BLaER1 (cell line): ENCODE results near the gene OS9.

ENCODE experiments used
- H3K27ac ChIP-seq: shearing (Covaris generic); formaldehyde crosslinking; 2 replicates; pipeline ENCODE4 v1.8.1; 2022
- H3K27me3 ChIP-seq: shearing (Covaris generic); formaldehyde crosslinking; 2 replicates; pipeline ENCODE4 v1.8.1; 2022
- H3K36me3 ChIP-seq: shearing (Covaris generic); formaldehyde crosslinking; 2 replicates; pipeline ENCODE4 v1.8.1; 2022
- H3K4me1 ChIP-seq: shearing (Covaris generic); formaldehyde crosslinking; 2 replicates; pipeline ENCODE4 v1.8.1; 2022
- H3K4me2 ChIP-seq: shearing (Covaris generic); formaldehyde crosslinking; 2 replicates; pipeline ENCODE4 v1.8.1; 2022
- H3K4me3 ChIP-seq: shearing (Covaris generic); formaldehyde crosslinking; 2 replicates; pipeline ENCODE4 v1.8.1; 2022
- H3K9ac ChIP-seq: shearing (Covaris generic); formaldehyde crosslinking; 2 replicates; pipeline ENCODE4 v1.8.1; 2022
- H3K9me3 ChIP-seq: shearing (Covaris generic); formaldehyde crosslinking; 2 replicates; pipeline ENCODE4 v1.8.1; 2022
- H4K20me1 ChIP-seq: shearing (Covaris generic); formaldehyde crosslinking; 2 replicates; pipeline ENCODE4 v1.8.1; 2022
- Cebpa-rat ChIP-seq: shearing (Covaris generic); IDR thresholded peaks from 2 replicates; pipeline ENCODE4 v1.8.1; 2022

The OS9 gene

GRCh38 chr12:57758552-57759359 is 64.8 kb downstream of the OS9 start:
- Histone ChIP-seq H3K9ac (no peak overlapping the region), H3K4me1 (peaks cover 26% of the 10 kb centered on the region), H3K27ac (no peak overlapping the region), H3K4me2 (no peak overlapping the region), H3K4me3 (no peak overlapping the region), H3K27me3 (peaks cover 86% of the 10 kb centered on the region), H4K20me1 (peaks cover 74% of the 10 kb centered on the region), H3K9me3 (no peaks in the 10 kb centered on the region), H3K36me3 (peaks cover 12% of the 10 kb centered on the region; the same call in 1 of the 2 replicates)
- TF ChIP-seq Cebpa-rat, result no peak

GRCh38 chr12:57759360-57759980 is 65.5 kb downstream of the OS9 start:
- H3K4me3 ChIP-seq, result no peak overlapping the region
- H3K4me1 ChIP-seq, result peaks cover 19% of the 10 kb centered on the region
- TF ChIP-seq Cebpa-rat, result no peak
- peaks cover 80% of the 10 kb centered on the region for H4K20me1 ChIP-seq
- H3K27me3 ChIP-seq, result peaks cover 86% of the 10 kb centered on the region
- H3K9ac ChIP-seq, result no peak overlapping the region
- no peaks in the 10 kb centered on the region for H3K9me3 ChIP-seq
- no peak overlapping the region for H3K4me2 ChIP-seq
- no peak overlapping the region for H3K27ac ChIP-seq
- peaks cover 12% of the 10 kb centered on the region; the same call in 1 of the 2 replicates for H3K36me3 ChIP-seq

GRCh38 chr12:57760347-57760982 is 66.5 kb downstream of the OS9 start:
- Histone ChIP-seq H3K27me3 (peaks cover 86% of the 10 kb centered on the region), H3K9ac (no peak overlapping the region), H3K4me3 (no peak overlapping the region), H3K4me1 (peaks cover 25% of the 10 kb centered on the region), H3K9me3 (no peaks in the 10 kb centered on the region; the same call in 1 of the 2 replicates), H3K36me3 (peaks cover 12% of the 10 kb centered on the region; the same call in 1 of the 2 replicates), H3K4me2 (no peak overlapping the region), H3K27ac (no peak overlapping the region), H4K20me1 (peaks cover 89% of the 10 kb centered on the region)
- no peak for TF ChIP-seq Cebpa-rat

- Histone ChIP-seq H3K9me3 (no peaks in the 10 kb centered on the region; the same call in 1 of the 2 replicates), H3K9ac (no peak overlapping the region), H3K4me3 (no peak overlapping the region), H3K4me2 (no peak overlapping the region), H3K36me3 (peaks cover 12% of the 10 kb centered on the region; the same call in 1 of the 2 replicates), H3K27ac (no peak overlapping the region), H4K20me1 (peaks cover 89% of the 10 kb centered on the region), H3K4me1 (peaks cover 17% of the 10 kb centered on the region), H3K27me3 (peaks cover 86% of the 10 kb centered on the region)
- no peak for TF ChIP-seq Cebpa-rat
These were observed 67.6 kb downstream of the OS9 start for GRCh38 chr12:57761391-57761998.

GRCh38 chr12:57762463-57762862 is 68.5 kb downstream of the OS9 start:
- Histone ChIP-seq H3K36me3 (peaks cover 12% of the 10 kb centered on the region; the same call in 1 of the 2 replicates), H3K27ac (no peak overlapping the region), H3K4me1 (peaks cover 12% of the 10 kb centered on the region)

GRCh38 chr12:57763881-57764661 is 70.1 kb downstream of the OS9 start:
- no peak overlapping the region for H3K4me2 ChIP-seq
- no peaks in the 10 kb centered on the region; the same call in 1 of the 2 replicates for H3K9me3 ChIP-seq
- TF ChIP-seq Cebpa-rat, result no peak
- no peak overlapping the region for H3K4me3 ChIP-seq
- H3K36me3 ChIP-seq, result peaks cover 13% of the 10 kb centered on the region
- H4K20me1 ChIP-seq, result peaks cover 88% of the 10 kb centered on the region
- H3K27me3 ChIP-seq, result peaks cover 85% of the 10 kb centered on the region
- no peak overlapping the region for H3K27ac ChIP-seq
- H3K4me1 ChIP-seq, result peaks cover 12% of the 10 kb centered on the region
- no peak overlapping the region for H3K9ac ChIP-seq

More at GRCh38 chr12:57762463-57762862, 68.5 kb downstream of the OS9 start:
- Histone ChIP-seq H3K4me2 (no peak overlapping the region), H3K4me3 (no peak overlapping the region), H3K9ac (no peak overlapping the region), H3K27me3 (peaks cover 86% of the 10 kb centered on the region), H4K20me1 (peaks cover 90% of the 10 kb centered on the region), H3K9me3 (no peaks in the 10 kb centered on the region; the same call in 1 of the 2 replicates)
- no peak for TF ChIP-seq Cebpa-rat

GRCh38 chr12:57764662-57765002 is 70.7 kb downstream of the OS9 start:
- Histone ChIP-seq H3K4me2 (peak overlapping the region; percentile 33; the same call in 1 of the 2 replicates), H3K27me3 (peaks cover 83% of the 10 kb centered on the region), H3K27ac (no peak overlapping the region)

GRCh38 chr12:57765003-57765697 is 71.2 kb downstream of the OS9 start:
- TF ChIP-seq Cebpa-rat, result no peak
- Histone ChIP-seq H3K4me2 (peak overlapping the region; percentile 33), H3K27ac (no peak overlapping the region), H3K27me3 (peaks cover 83% of the 10 kb centered on the region), H3K9ac (no peak overlapping the region), H3K4me1 (peaks cover 12% of the 10 kb centered on the region), H3K4me3 (peak overlapping the region; percentile 47), H3K9me3 (no peaks in the 10 kb centered on the region; the same call in 1 of the 2 replicates), H3K36me3 (peaks cover 24% of the 10 kb centered on the region), H4K20me1 (peaks cover 84% of the 10 kb centered on the region)

More at GRCh38 chr12:57764662-57765002, 70.7 kb downstream of the OS9 start:
- no peaks in the 10 kb centered on the region; the same call in 1 of the 2 replicates for H3K9me3 ChIP-seq
- H3K4me1 ChIP-seq, result peaks cover 12% of the 10 kb centered on the region
- H4K20me1 ChIP-seq, result peaks cover 88% of the 10 kb centered on the region
- no peak overlapping the region for H3K9ac ChIP-seq
- H3K36me3 ChIP-seq, result peaks cover 19% of the 10 kb centered on the region
- H3K4me3 ChIP-seq, result peak overlapping the region; percentile 47; the same call in 1 of the 2 replicates
- TF ChIP-seq Cebpa-rat, result no peak
